Adrenal gland (tissue), 5 donors: ENCODE measurements around the gene RXFP4.
A peak's percentile ranks its signal among the peaks of the same experiment; 100 is the strongest.

Experiments
- CTCF ChIP-seq, 6 experiments: fragments of 450-650 bp in 4 of 6; fragments of 200-600 bp in 2 of 6; sonication (generic) in 1 of 6; IDR thresholded peaks; 1 replicate in 5 of 6; 2 replicates in 1 of 6; pipeline versions ENCODE4 v1.5.1 to v1.8.0; 2016 to 2021; ENCODE audit warnings: antibody characterized with exemption in 6 of 6, mild to moderate bottlenecking in 2 of 6, moderate library complexity in 1 of 6
- POLR2A ChIP-seq, 2 donors: fragments of 450-650 bp; IDR thresholded peaks; one replicate each; pipeline ENCODE4 v1.6.1; 2017; ENCODE audit warnings: antibody characterized with exemption in 2 of 2, mild to moderate bottlenecking in 2 of 2, moderate library complexity in 1 of 2
- donor health status: DM: no; HTN: no; CAD: no.

GRCh38 chr1:155961937-155962336, 20.5 kb downstream of the RXFP4 start:
- peak in 1 of 6 experiments; percentile 2 for TF ChIP-seq CTCF (IDR thresholded peaks at IDR 0.05)
- TF ChIP-seq POLR2A (IDR thresholded peaks at IDR 0.05) = no peak
